Measurements from ENCODE around the gene ACSBG1.

- TF ChIP-seq, protein P1, sequence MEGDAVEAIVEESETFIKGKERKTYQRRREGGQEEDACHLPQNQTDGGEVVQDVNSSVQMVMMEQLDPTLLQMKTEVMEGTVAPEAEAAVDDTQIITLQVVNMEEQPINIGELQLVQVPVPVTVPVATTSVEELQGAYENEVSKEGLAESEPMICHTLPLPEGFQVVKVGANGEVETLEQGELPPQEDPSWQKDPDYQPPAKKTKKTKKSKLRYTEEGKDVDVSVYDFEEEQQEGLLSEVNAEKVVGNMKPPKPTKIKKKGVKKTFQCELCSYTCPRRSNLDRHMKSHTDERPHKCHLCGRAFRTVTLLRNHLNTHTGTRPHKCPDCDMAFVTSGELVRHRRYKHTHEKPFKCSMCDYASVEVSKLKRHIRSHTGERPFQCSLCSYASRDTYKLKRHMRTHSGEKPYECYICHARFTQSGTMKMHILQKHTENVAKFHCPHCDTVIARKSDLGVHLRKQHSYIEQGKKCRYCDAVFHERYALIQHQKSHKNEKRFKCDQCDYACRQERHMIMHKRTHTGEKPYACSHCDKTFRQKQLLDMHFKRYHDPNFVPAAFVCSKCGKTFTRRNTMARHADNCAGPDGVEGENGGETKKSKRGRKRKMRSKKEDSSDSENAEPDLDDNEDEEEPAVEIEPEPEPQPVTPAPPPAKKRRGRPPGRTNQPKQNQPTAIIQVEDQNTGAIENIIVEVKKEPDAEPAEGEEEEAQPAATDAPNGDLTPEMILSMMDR (IDR thresholded peaks at IDR 0.05) = no peak
- TF ChIP-seq POLR2AphosphoS5 (IDR thresholded peaks at IDR 0.05) = no peak
Observed at GRCh38 chr15:78233496-78233895, 869 bp downstream of the ACSBG1 start.

Measured in breast epithelium (tissue), 3 donors.